Measurements from ENCODE around the gene PCCA. TPM values are rescaled to one million over a fixed set of nuclear protein-coding genes. Genes with fewer than 3 reads are reported as not detected.

Gene PCCA
- total RNA-seq, 3 donors from 2014 or later, result 46.6 to 69.8 (median 64.7) TPM

DNA sequence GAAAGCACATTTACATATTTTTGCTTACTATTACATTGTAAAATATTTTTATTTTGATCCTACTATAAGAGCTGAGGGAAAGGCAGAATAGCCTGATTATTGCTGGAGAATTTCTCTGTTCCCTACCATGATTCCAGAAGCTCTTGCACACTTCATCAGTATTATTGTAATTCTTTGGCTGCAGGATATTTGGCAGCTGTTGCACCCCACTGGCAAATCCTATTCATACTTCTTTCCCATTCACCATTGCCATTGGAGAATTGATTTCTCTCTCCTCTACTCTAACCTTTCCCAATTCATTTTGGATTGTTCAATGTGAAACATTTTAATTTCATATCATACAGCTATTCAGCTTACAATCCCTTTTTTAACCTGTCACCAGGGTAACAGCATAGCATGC lies 261.7 kb downstream of the PCCA start:
- no peak for DNase-seq (ENCODE audit: low spot score in 2 of 2)
- TF ChIP-seq POLR2AphosphoS5 (IDR thresholded peaks at IDR 0.05) (no peak), CTCF (IDR thresholded peaks at IDR 0.05) (no peak), POLR2A (IDR thresholded peaks at IDR 0.05) (no peak)

DNA sequence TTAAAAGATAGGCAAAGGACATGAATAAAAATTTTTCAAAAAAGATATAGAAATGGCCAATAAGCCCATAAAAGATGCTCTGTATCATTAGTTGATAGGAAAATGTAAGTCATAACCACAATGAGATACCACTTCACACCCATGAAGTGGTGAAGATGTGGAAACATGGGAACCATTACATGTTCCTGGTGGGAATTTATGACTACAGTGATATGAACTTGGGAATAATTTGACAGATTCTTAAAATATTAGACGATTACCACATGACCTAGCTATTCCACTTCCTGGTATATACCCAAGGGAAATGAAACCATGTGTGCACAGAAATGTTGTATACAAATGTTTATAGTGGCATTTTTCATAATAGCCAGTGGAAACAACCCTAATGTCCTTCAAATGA lies 267.5 kb downstream of the PCCA start:
- no peak for TF ChIP-seq POLR2AphosphoS5 (IDR thresholded peaks at IDR 0.05)
- no peak for TF ChIP-seq POLR2A (IDR thresholded peaks at IDR 0.05)
- Histone ChIP-seq H3K27ac (no peak overlapping the region), H3K4me3 (no peak overlapping the region), H3K4me1 (no peaks in the 10 kb centered on the region), H3K27me3 (no peaks in the 10 kb centered on the region), H3K36me3 (no peaks in the 10 kb centered on the region), H3K9me3 (no peaks in the 10 kb centered on the region)
- DNase-seq (ENCODE audit: low spot score in 2 of 2), result no peak
- intact Hi-C loops (cut with DNase I; ENCODE audit: low total_unique reads), result no loop called here

More for the DNA sequence above, 261.7 kb downstream of the PCCA start:
- H3K9me3 ChIP-seq, result no peaks in the 10 kb centered on the region
- no peaks in the 10 kb centered on the region for H3K27me3 ChIP-seq
- H3K27ac ChIP-seq, result no peak overlapping the region
- H3K4me1 ChIP-seq, result no peaks in the 10 kb centered on the region
- H3K4me3 ChIP-seq, result no peak overlapping the region
- intact Hi-C loops (cut with DNase I; ENCODE audit: low total_unique reads), result no loop called here
- no peaks in the 10 kb centered on the region for H3K36me3 ChIP-seq

DNA sequence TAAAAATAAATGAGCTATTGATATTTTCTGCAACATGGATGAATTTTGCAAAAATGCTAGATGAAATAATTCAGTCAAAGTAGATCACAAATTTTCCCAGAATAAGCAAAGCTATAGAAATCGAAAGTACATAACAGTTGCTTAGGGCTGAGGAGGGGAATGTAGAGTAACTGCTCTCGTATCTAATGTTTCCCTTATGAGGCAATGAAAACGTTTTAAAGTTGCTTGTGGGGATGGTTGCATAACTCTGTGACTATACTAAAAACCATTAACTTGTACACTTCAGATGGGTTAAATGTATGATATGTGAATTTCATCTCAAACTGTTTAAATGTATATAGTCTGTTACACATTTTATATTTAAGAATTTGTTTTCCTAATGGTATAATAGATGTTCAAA lies 268.0 kb downstream of the PCCA start:
- Histone ChIP-seq H3K4me3 (no peak overlapping the region), H3K27ac (no peak overlapping the region), H3K9me3 (no peaks in the 10 kb centered on the region), H3K27me3 (no peaks in the 10 kb centered on the region), H3K36me3 (no peaks in the 10 kb centered on the region), H3K4me1 (no peaks in the 10 kb centered on the region)
- intact Hi-C loops (cut with DNase I; ENCODE audit: low total_unique reads), result no loop called here
- no peak for DNase-seq (ENCODE audit: low spot score in 2 of 2)
- TF ChIP-seq POLR2AphosphoS5 (IDR thresholded peaks at IDR 0.05) (no peak), POLR2A (IDR thresholded peaks at IDR 0.05) (no peak), CTCF (IDR thresholded peaks at IDR 0.05) (no peak)

DNA sequence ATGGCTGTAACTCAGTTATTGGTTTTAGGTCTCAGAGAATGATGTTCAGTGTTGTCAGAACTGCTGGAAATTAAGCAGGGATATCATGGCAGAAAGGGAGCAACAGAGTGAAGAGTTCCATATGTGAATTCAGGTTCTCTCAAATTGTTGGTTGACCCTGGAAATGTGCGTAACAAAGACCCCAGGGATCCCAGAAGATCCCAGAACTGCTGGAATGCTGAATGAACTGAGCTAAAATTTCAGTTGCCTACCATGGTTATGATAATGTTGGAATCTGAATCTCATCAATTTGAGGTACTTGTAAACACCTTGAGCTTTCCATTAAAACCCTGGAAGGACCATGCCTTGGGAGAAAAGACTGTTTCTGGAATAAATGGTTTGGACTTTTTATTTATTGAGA lies 268.9 kb downstream of the PCCA start:
- no peak overlapping the region for H3K27ac ChIP-seq
- H3K9me3 ChIP-seq, result no peaks in the 10 kb centered on the region
- TF ChIP-seq CTCF (IDR thresholded peaks at IDR 0.05), result no peak
- TF ChIP-seq POLR2A (IDR thresholded peaks at IDR 0.05), result no peak
- TF ChIP-seq POLR2AphosphoS5 (IDR thresholded peaks at IDR 0.05), result no peak
- no peaks in the 10 kb centered on the region for H3K27me3 ChIP-seq
- H3K4me1 ChIP-seq, result no peaks in the 10 kb centered on the region
- H3K4me3 ChIP-seq, result no peak overlapping the region
- intact Hi-C loops (cut with DNase I; ENCODE audit: low total_unique reads), result no loop called here
- H3K36me3 ChIP-seq, result no peaks in the 10 kb centered on the region
- DNase-seq (ENCODE audit: low spot score in 2 of 2), result no peak

DNA sequence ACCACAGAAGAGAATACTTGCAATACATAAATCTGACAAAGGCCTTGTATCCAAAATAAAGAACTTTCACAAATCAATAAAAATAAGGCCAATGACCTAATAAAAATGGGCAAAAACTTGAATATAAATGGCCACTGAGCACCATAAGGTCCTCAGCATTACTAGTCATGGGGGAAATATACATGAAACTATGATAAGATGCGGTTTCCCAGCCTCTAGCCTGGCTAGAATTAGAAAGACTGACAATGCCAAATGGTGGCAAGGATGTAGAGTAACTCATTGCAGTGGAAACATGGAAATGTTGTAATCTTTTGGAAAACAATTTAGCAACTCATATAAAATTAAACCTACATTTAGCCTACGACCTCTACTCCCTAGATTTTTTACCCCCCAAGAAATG lies 272.6 kb downstream of the PCCA start:
- no peaks in the 10 kb centered on the region for H3K4me1 ChIP-seq
- intact Hi-C loops (cut with DNase I; ENCODE audit: low total_unique reads), result loop anchor here (5.0 kb wide), 1 partner anchor 666 kb away; no protein-coding TSS in a partner anchor
- no peaks in the 10 kb centered on the region for H3K27me3 ChIP-seq
- no peak for TF ChIP-seq CTCF (IDR thresholded peaks at IDR 0.05)
- no peak for TF ChIP-seq POLR2A (IDR thresholded peaks at IDR 0.05)
- TF ChIP-seq POLR2AphosphoS5 (IDR thresholded peaks at IDR 0.05), result no peak
- H3K9me3 ChIP-seq, result no peaks in the 10 kb centered on the region
- H3K36me3 ChIP-seq, result no peaks in the 10 kb centered on the region
- H3K27ac ChIP-seq, result no peak overlapping the region
- DNase-seq (ENCODE audit: low spot score in 2 of 2), result no peak
- H3K4me3 ChIP-seq, result no peak overlapping the region

- Histone ChIP-seq H3K27me3 (no peaks in the 10 kb centered on the region), H3K4me3 (no peak overlapping the region), H3K4me1 (no peaks in the 10 kb centered on the region), H3K36me3 (no peaks in the 10 kb centered on the region), H3K9me3 (no peaks in the 10 kb centered on the region), H3K27ac (no peak overlapping the region)
- no peak for TF ChIP-seq POLR2AphosphoS5 (IDR thresholded peaks at IDR 0.05)
- TF ChIP-seq POLR2A (IDR thresholded peaks at IDR 0.05), result no peak
- intact Hi-C loops (cut with DNase I; ENCODE audit: low total_unique reads), result loop anchor here (5.0 kb wide), 1 partner anchor 665 kb away; no protein-coding TSS in a partner anchor
- DNase-seq (ENCODE audit: low spot score in 2 of 2), result no peak
Measured at GRCh38 chr13:100362371-100362770, 273.5 kb downstream of the PCCA start.

All from breast epithelium (tissue), 4 donors.